Muscle of arm (tissue), 12 donors: ENCODE data around the gene SEL1L3. TPM values are rescaled to one million over a fixed set of nuclear protein-coding genes. Genes with fewer than 3 reads are reported as not detected.

Experiments
- DNase-seq: peaks from one replicate; pipeline ENCODE4 v3.0.0-alpha.2; 2013
- polyA plus RNA-seq, 12 donors: library from polyadenylated mRNA; unstranded; fragments of 120-200 nt; gene quantifications; one replicate each; pipeline ENCODE4 v1.2.1, GENCODE V29; 2013; ENCODE audit not compliant: insufficient read length in 12 of 12

The SEL1L3 gene
- polyA plus RNA-seq, 12 donors, result 14.1 to 30.1 (median 19.5) TPM; not detected in 1

GRCh38 chr4:25818876-25819275 is 43.9 kb downstream of the SEL1L3 start:
- no peak for DNase-seq

GRCh38 chr4:25818371-25818871 is 44.4 kb downstream of the SEL1L3 start:
- DNase-seq, result peak; percentile 65

GRCh38 chr4:25817059-25817681 is 45.6 kb downstream of the SEL1L3 start:
- DNase-seq, result no peak

- no peak for DNase-seq
These were observed 46.2 kb downstream of the SEL1L3 start for GRCh38 chr4:25816591-25817058.

GRCh38 chr4:25815586-25815985 is 47.2 kb downstream of the SEL1L3 start:
- no peak for DNase-seq

GRCh38 chr4:25814301-25815136 is 48.3 kb downstream of the SEL1L3 start:
- DNase-seq, result no peak

- DNase-seq, result peak; percentile 21
These were observed 49.2 kb downstream of the SEL1L3 start for GRCh38 chr4:25813448-25814106.

GRCh38 chr4:25811841-25812240 is 50.9 kb downstream of the SEL1L3 start:
- DNase-seq, result no peak

- DNase-seq, result no peak
These were observed 51.5 kb downstream of the SEL1L3 start for GRCh38 chr4:25811374-25811690.

- DNase-seq, result no peak
These were observed 52.1 kb downstream of the SEL1L3 start for GRCh38 chr4:25810461-25811373.

GRCh38 chr4:25809996-25810395 is 52.8 kb downstream of the SEL1L3 start:
- DNase-seq, result no peak

GRCh38 chr4:25807102-25807728 is 55.6 kb downstream of the SEL1L3 start:
- DNase-seq, result no peak

- no peak for DNase-seq
These were observed 57.4 kb downstream of the SEL1L3 start for GRCh38 chr4:25805255-25805860.

GRCh38 chr4:25803720-25804225 is 59.0 kb downstream of the SEL1L3 start:
- DNase-seq, result no peak

- no peak for DNase-seq
These were observed 61.2 kb downstream of the SEL1L3 start for GRCh38 chr4:25801594-25801993.

- DNase-seq, result no peak
These were observed 62.5 kb downstream of the SEL1L3 start for GRCh38 chr4:25800245-25800644.

- DNase-seq, result no peak
These were observed 63.3 kb downstream of the SEL1L3 start for GRCh38 chr4:25799522-25799921.

- DNase-seq, result no peak
These were observed 65.7 kb downstream of the SEL1L3 start for GRCh38 chr4:25797136-25797535.

GRCh38 chr4:25795566-25796454 is 67.0 kb downstream of the SEL1L3 start:
- DNase-seq, result no peak
